SU-DHL-6 (cell line): ENCODE data around the gene DPP8.

Experiments used
- H2AFZ ChIP-seq: fragments of 200-600 bp; sonication (generic); 2 replicates; pipeline ENCODE4 v1.6.1; 2014; ENCODE audit warnings: low read depth, mild to moderate bottlenecking, moderate library complexity, mixed read lengths, antibody characterized with exemption, low read length; ENCODE audit not compliant: severe bottlenecking
- H3F3A ChIP-seq: fragments of 200-600 bp; shearing (Covaris generic); 2 replicates; pipeline ENCODE4 v1.6.0; 2016; ENCODE audit warnings: antibody characterized with exemption, mild to moderate bottlenecking; ENCODE audit not compliant: insufficient read depth
- H3K27ac ChIP-seq: fragments of 200-600 bp; sonication (generic); 2 replicates; pipeline ENCODE4 v1.5.1; 2016; ENCODE audit warnings: low read depth, mild to moderate bottlenecking, low read length, moderate library complexity, mixed read lengths
- H3K27me3 ChIP-seq: fragments of 200-600 bp; sonication (generic), shearing (Covaris generic); 2 replicates; pipeline ENCODE4 v1.6.0; 2014; ENCODE audit warnings: mild to moderate bottlenecking, low read length
- H3K36me3 ChIP-seq: fragments of 200-600 bp; sonication (generic); 2 replicates; pipeline ENCODE4 v1.6.1; 2014; ENCODE audit warnings: mild to moderate bottlenecking, low read length, mixed read lengths
- H3K4me2 ChIP-seq: fragments of 300-600, 200-600 bp; shearing (Covaris generic), sonication (generic); 2 replicates; pipeline ENCODE4 v1.6.0; 2014; ENCODE audit warnings: low read length, low read depth, mild to moderate bottlenecking; ENCODE audit not compliant: poor library complexity, severe bottlenecking
- H3K4me3 ChIP-seq: fragments of 200-600 bp; sonication (generic); 2 replicates; pipeline ENCODE4 v1.5.1; 2014; ENCODE audit warnings: antibody characterized with exemption, low read length, mild to moderate bottlenecking, mixed read lengths; ENCODE audit not compliant: insufficient read depth, poor library complexity, severe bottlenecking
- H3K79me2 ChIP-seq: fragments of 200-600 bp; sonication (generic); 2 replicates; pipeline ENCODE4 v1.6.1; 2014; ENCODE audit warnings: mild to moderate bottlenecking, low read length, moderate library complexity; ENCODE audit not compliant: insufficient read depth
- H3K9ac ChIP-seq: fragments of 200-600 bp; sonication (generic); 2 replicates; pipeline ENCODE4 v1.7.0; 2014; ENCODE audit warnings: mild to moderate bottlenecking, low read length
- H3K9me2 ChIP-seq: fragments of 200-600 bp; sonication (generic); replicated peaks from 2 replicates; pipeline ENCODE4 v1.6.1; 2014; ENCODE audit warnings: low read length; ENCODE audit not compliant: insufficient read depth
- H3K9me3 ChIP-seq: fragments of 200-600 bp; sonication (generic); 2 replicates; pipeline ENCODE4 v1.6.1; 2014; ENCODE audit warnings: low read length, mixed read lengths; ENCODE audit not compliant: insufficient read depth
- H4K20me1 ChIP-seq: fragments of 200-600 bp; sonication (generic); 2 replicates; pipeline ENCODE4 v1.6.1; 2014; ENCODE audit warnings: low read depth, mild to moderate bottlenecking, antibody characterized with exemption, low read length, moderate library complexity, mixed read lengths
- EZH2phosphoT487 ChIP-seq: fragments of 200-600 bp; sonication (generic), shearing (Covaris generic); conservative IDR thresholded peaks from 2 replicates; pipeline ENCODE4 v1.6.1; 2018; ENCODE audit warnings: mild to moderate bottlenecking, antibody characterized with exemption, low read length, moderate library complexity, mixed read lengths
- TF ChIP-seq, protein P1 (sequence below): fragments of 200-600 bp; sonication (generic); IDR thresholded peaks from one replicate; pipeline ENCODE4 v1.5.1; 2017; ENCODE audit warnings: antibody characterized with exemption, mild to moderate bottlenecking, low read length, moderate library complexity; ENCODE audit not compliant: insufficient read depth, poor library complexity, severe bottlenecking

The DPP8 gene

DNA sequence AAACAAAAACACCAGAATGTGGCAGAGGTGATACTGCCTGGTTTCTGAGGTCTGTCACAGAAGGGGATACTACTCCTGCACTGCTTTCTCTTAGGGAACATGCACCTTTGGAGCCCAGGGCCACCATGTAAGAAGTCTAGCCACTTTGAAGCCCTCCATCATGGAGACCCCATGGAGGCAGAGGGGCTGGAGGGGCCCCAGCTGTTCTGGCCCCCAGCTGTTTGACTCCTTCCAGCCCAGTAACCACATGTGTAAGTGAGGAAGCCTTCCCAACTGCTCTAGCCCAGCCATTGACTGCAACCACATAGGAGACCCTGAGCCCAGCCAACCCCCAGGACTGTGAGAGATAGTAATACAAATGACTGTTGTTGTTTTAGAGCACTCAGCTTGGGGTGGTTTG is 85.8 kb downstream of the DPP8 start:
- Histone ChIP-seq H3K4me2 (no peak overlapping the region), H3K27ac (no peak overlapping the region), H3K79me2 (no peaks in the 10 kb centered on the region), H3K9ac (no peak overlapping the region), H4K20me1 (no peaks in the 10 kb centered on the region), H3K4me3 (no peak overlapping the region), H3F3A (no peaks in the 10 kb centered on the region), H3K36me3 (no peaks in the 10 kb centered on the region), H3K9me3 (no peaks in the 10 kb centered on the region), H3K27me3 (no peaks in the 10 kb centered on the region), H2AFZ (no peak overlapping the region), H3K9me2 (no peaks in the 10 kb centered on the region)
- TF ChIP-seq, protein P1, sequence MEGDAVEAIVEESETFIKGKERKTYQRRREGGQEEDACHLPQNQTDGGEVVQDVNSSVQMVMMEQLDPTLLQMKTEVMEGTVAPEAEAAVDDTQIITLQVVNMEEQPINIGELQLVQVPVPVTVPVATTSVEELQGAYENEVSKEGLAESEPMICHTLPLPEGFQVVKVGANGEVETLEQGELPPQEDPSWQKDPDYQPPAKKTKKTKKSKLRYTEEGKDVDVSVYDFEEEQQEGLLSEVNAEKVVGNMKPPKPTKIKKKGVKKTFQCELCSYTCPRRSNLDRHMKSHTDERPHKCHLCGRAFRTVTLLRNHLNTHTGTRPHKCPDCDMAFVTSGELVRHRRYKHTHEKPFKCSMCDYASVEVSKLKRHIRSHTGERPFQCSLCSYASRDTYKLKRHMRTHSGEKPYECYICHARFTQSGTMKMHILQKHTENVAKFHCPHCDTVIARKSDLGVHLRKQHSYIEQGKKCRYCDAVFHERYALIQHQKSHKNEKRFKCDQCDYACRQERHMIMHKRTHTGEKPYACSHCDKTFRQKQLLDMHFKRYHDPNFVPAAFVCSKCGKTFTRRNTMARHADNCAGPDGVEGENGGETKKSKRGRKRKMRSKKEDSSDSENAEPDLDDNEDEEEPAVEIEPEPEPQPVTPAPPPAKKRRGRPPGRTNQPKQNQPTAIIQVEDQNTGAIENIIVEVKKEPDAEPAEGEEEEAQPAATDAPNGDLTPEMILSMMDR, result no peak
- no peak for TF ChIP-seq EZH2phosphoT487

DNA sequence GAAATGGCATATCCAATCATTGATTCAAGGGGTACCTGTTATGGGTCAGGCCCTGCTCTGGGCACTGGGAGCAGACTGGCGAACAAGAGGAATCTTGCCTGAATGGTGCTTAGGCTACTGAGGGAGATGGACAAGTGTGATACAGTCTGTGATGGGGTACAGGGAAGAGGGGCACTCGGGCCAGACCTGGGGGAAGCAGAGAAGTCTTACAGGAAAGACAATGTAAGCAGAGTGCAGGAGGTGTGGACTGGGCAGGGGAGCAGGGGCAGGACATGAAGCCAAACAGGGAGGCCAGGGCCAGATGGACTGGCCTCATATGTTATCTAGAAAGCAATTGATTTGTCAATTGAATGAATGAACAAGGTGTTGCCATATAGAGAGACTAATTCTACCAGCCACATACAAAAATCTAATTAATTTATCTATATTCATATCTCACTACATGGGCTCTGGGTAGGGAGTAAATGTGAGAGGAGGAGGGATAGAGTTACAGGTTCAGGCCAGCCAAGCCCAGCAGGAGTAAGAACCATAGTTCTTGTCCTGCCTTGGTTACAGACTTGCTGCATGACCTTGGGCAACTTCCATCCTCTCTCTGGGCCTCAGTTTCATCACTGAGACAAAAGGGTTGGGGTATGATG is 91.2 kb downstream of the DPP8 start:
- Histone ChIP-seq H3F3A (no peaks in the 10 kb centered on the region), H3K27me3 (no peaks in the 10 kb centered on the region), H3K4me2 (no peak overlapping the region), H3K36me3 (no peaks in the 10 kb centered on the region), H3K9me3 (no peaks in the 10 kb centered on the region), H3K79me2 (no peaks in the 10 kb centered on the region), H3K9ac (no peak overlapping the region), H3K27ac (no peak overlapping the region), H3K9me2 (no peaks in the 10 kb centered on the region), H3K4me3 (no peak overlapping the region), H4K20me1 (no peaks in the 10 kb centered on the region), H2AFZ (no peak overlapping the region)
- TF ChIP-seq, protein P1, result no peak
- no peak for TF ChIP-seq EZH2phosphoT487

DNA sequence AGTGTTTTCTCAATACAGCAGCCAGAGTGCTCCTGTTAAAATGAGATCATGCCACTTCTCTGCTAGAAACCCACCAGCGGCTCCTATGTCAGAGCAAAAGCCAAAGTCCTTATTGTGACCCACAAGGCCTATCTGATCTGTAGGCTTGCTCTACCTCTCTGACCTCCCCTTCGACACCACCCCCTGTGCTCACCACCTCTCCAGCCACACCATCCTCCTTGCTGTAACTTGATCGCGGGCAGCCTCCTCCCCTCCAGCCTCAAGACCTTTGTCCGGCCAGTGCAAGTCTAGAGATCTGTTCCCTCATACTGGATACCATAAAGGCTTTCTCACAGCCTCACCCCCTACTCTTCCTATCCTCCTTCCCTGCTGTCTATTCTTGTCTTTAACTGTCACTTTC is 92.8 kb downstream of the DPP8 start:
- Histone ChIP-seq H3K27ac (no peak overlapping the region), H3K4me2 (no peak overlapping the region), H3K27me3 (no peaks in the 10 kb centered on the region), H3K79me2 (no peaks in the 10 kb centered on the region), H3K36me3 (no peaks in the 10 kb centered on the region), H3K9me3 (no peaks in the 10 kb centered on the region), H2AFZ (no peak overlapping the region), H3K9me2 (no peaks in the 10 kb centered on the region), H4K20me1 (no peaks in the 10 kb centered on the region), H3F3A (no peaks in the 10 kb centered on the region), H3K4me3 (no peak overlapping the region), H3K9ac (no peak overlapping the region)
- TF ChIP-seq, protein P1, result no peak
- TF ChIP-seq EZH2phosphoT487, result no peak
